Fibroblast of lung (primary cell): Measurements from ENCODE around the gene ABCA2.

Source experiments
- CTCF ChIP-seq, 2 donors: IDR thresholded peaks in 1 of 2; conservative IDR thresholded peaks in 1 of 2; 1 replicate in 1 of 2; 2 replicates in 1 of 2; pipeline ENCODE4 v1.5.1; 2011 to 2012; ENCODE audit warnings: low read length in 2 of 2, control low read depth in 1 of 2, inconsistent platforms in 1 of 2, low read depth in 1 of 2, mild to moderate bottlenecking in 1 of 2
- EZH2 ChIP-seq: IDR thresholded peaks from 2 replicates; pipeline ENCODE4 v1.5.1; 2012; ENCODE audit warnings: low read length, control low read depth, mild to moderate bottlenecking; ENCODE audit errors: missing control alignments

GRCh38 chr9:137008312-137008711, 19.7 kb downstream of the ABCA2 start:
- TF ChIP-seq CTCF (conservative IDR thresholded peaks at IDR 0.05 in 1 of 2, IDR thresholded peaks at IDR 0.05 in 1 of 2; ENCODE audit: low read depth in 1 of 2, low read length in 2 of 2) (no peak), EZH2 (no peak)
